ENCODE data around the gene CREB5. TPM values are rescaled to one million over a fixed set of nuclear protein-coding genes. Genes with fewer than 3 reads are reported as not detected.

CREB5 gene
- total and polyA plus RNA-seq, 7 donors = 0.86 to 33.8 (median 16.6) TPM

- no peaks in the 10 kb centered on the region for H3K9me3 ChIP-seq
- TF ChIP-seq CTCF (IDR thresholded peaks at IDR 0.05) = no peak
- no peak overlapping the region for H3K27ac ChIP-seq
- intact Hi-C loops (cut with DNase I) = no loop called here
- DNase-seq (no peak), ATAC-seq (no peak)
- peaks cover 13% of the 10 kb centered on the region for H3K4me1 ChIP-seq
- H3K36me3 ChIP-seq (ENCODE audit: insufficient read depth in 1 of 2, low read depth in 1 of 2) = no peaks in the 10 kb centered on the region
- H3K4me3 ChIP-seq = no peak overlapping the region
- WGBS, 3 donors = 85 to 89% (median 89%) methylated on average over 7 of the region's 7 CpGs
- no peaks in the 10 kb centered on the region for H3K27me3 ChIP-seq (ENCODE audit: insufficient read depth in 3 of 3, low read length in 2 of 3)
Measured at GRCh38 chr7:28517606-28518005, 105.3 kb downstream of the CREB5 start.

GRCh38 chr7:28520074-28521015 is 108.0 kb downstream of the CREB5 start:
- H3K4me1 ChIP-seq = peaks cover 13% of the 10 kb centered on the region
- ATAC-seq (peak; percentile 53 to 92 (median 84)), DNase-seq (no peak)
- TF ChIP-seq CTCF (IDR thresholded peaks at IDR 0.05) = no peak
- WGBS, 3 donors = 35 to 42% (median 38%) methylated on average over 9 of the region's 9 CpGs
- H3K27ac ChIP-seq = no peak overlapping the region
- H3K27me3 ChIP-seq (ENCODE audit: insufficient read depth in 3 of 3, low read length in 2 of 3) = no peaks in the 10 kb centered on the region
- intact Hi-C loops (cut with DNase I) = no loop called here
- no peak overlapping the region for H3K4me3 ChIP-seq
- no peaks in the 10 kb centered on the region for H3K9me3 ChIP-seq
- H3K36me3 ChIP-seq (ENCODE audit: insufficient read depth in 1 of 2, low read depth in 1 of 2) = no peaks in the 10 kb centered on the region

- peaks cover 13% of the 10 kb centered on the region for H3K4me1 ChIP-seq
- intact Hi-C loops (cut with DNase I) = no loop called here
- no peak overlapping the region for H3K4me3 ChIP-seq
- H3K36me3 ChIP-seq (ENCODE audit: insufficient read depth in 1 of 2, low read depth in 1 of 2) = no peaks in the 10 kb centered on the region
- no peaks in the 10 kb centered on the region for H3K9me3 ChIP-seq
- DNase-seq (no peak), ATAC-seq (no peak)
- no peaks in the 10 kb centered on the region for H3K27me3 ChIP-seq (ENCODE audit: insufficient read depth in 3 of 3, low read length in 2 of 3)
- H3K27ac ChIP-seq = no peak overlapping the region
- WGBS, 3 donors = 61 to 86% (median 65%) methylated on average over 3 of the region's 3 CpGs
- no peak for TF ChIP-seq CTCF (IDR thresholded peaks at IDR 0.05)
Measured at GRCh38 chr7:28524978-28525377, 112.7 kb downstream of the CREB5 start.

- no peaks in the 10 kb centered on the region for H3K36me3 ChIP-seq (ENCODE audit: insufficient read depth in 1 of 2, low read depth in 1 of 2)
Measured at GRCh38 chr7:28528899-28529298, 116.6 kb downstream of the CREB5 start.

More at GRCh38 chr7:28528899-28529298, 116.6 kb downstream of the CREB5 start:
- H3K4me3 ChIP-seq = no peak overlapping the region
- no peak for TF ChIP-seq CTCF (IDR thresholded peaks at IDR 0.05)
- H3K9me3 ChIP-seq = no peaks in the 10 kb centered on the region
- DNase-seq (no peak), ATAC-seq (no peak)
- WGBS, 3 donors = 60 to 84% (median 83%) methylated on average over 2 of the region's 2 CpGs
- no peaks in the 10 kb centered on the region for H3K27me3 ChIP-seq (ENCODE audit: insufficient read depth in 3 of 3, low read length in 2 of 3)
- no peak overlapping the region for H3K27ac ChIP-seq
- peaks cover 3% of the 10 kb centered on the region for H3K4me1 ChIP-seq
- intact Hi-C loops (cut with DNase I) = no loop called here

Data from psoas muscle (tissue), 8 donors.